OCI-LY7 (cell line): ENCODE results near the gene STAG2.

ENCODE experiments used
- CTCF ChIP-seq: fragments of 200-600 bp; sonication (generic); conservative IDR thresholded peaks from 2 replicates; pipeline ENCODE4 v1.5.1; 2014; ENCODE audit warnings: mild to moderate bottlenecking, antibody characterized with exemption, low read length, moderate library complexity, mixed read lengths
- EZH2phosphoT487 ChIP-seq: fragments of 200-600 bp; sonication (generic); IDR thresholded peaks from 2 replicates; pipeline ENCODE4 v1.6.1; 2018; ENCODE audit warnings: low read depth, borderline replicate concordance, mild to moderate bottlenecking, mixed run types, antibody characterized with exemption, low read length, moderate library complexity, mixed read lengths

DNA sequence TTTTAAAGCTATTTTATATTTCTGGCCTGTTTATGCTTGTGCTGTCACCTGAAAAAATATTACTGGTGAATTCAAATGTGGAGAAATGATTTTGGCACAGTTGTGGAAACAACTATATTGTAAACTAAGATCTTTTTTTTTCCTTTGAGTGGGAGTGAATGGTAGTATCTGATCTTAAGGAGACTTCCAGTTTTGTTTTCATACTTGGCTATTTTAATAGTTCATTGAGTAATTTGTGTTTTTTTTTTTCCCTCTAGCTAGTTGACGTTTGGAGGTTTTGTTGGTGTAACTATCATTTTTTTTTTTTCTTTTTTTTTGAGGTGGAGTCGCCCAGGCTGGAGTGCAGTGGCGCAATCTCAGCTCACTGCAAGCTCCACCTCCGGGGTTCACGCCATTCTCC, 10.5 kb downstream of the STAG2 start:
- no peak for TF ChIP-seq CTCF
- TF ChIP-seq EZH2phosphoT487 = no peak
